ENCODE measurements around the gene MPLKIP.

The MPLKIP gene

DNA sequence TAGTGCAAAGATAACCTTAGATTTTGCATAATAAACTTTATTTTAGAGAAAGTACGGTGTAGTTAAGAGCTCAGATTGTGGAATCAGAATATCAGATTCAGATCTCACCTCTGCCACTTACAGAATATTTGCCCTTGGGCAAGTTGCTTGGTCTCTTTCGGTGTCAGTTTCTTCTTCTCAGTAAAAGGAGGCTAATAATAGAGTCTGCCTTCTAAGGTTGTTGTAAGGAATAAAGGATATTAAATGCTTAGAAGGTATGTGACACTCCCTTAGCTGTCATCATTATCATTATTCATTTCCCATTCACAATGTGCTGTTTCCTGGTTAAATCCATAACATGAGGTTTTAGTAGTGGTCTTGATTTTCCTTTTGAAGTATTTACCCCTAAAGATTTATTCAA lies 42.2 kb downstream of the MPLKIP start:
- ChIA-PET CTCF (no interaction called here), POLR2A (no interaction called here)
- TF ChIP-seq ZNF239 (tag by site-specific recombination; IDR thresholded peaks at IDR 0.05) (no peak), HOXA7 (CRISPR knock-in tag; IDR thresholded peaks at IDR 0.05; ENCODE audit: borderline replicate concordance) (no peak), EGR2 (tag by site-specific recombination; IDR thresholded peaks at IDR 0.05; ENCODE audit: low read depth) (no peak), ZNF664 (tag by site-specific recombination; IDR thresholded peaks at IDR 0.05) (no peak), ZIC2 (tag by site-specific recombination; IDR thresholded peaks at IDR 0.05) (no peak), SP7 (tag by site-specific recombination; IDR thresholded peaks at IDR 0.05) (no peak), ZNF558 (tag by site-specific recombination; IDR thresholded peaks at IDR 0.05) (no peak), TCF7L2 (IDR thresholded peaks at IDR 0.05; ENCODE audit: borderline replicate concordance, low read depth, low read length) (no peak)
- TF ChIP-seq, protein P1, sequence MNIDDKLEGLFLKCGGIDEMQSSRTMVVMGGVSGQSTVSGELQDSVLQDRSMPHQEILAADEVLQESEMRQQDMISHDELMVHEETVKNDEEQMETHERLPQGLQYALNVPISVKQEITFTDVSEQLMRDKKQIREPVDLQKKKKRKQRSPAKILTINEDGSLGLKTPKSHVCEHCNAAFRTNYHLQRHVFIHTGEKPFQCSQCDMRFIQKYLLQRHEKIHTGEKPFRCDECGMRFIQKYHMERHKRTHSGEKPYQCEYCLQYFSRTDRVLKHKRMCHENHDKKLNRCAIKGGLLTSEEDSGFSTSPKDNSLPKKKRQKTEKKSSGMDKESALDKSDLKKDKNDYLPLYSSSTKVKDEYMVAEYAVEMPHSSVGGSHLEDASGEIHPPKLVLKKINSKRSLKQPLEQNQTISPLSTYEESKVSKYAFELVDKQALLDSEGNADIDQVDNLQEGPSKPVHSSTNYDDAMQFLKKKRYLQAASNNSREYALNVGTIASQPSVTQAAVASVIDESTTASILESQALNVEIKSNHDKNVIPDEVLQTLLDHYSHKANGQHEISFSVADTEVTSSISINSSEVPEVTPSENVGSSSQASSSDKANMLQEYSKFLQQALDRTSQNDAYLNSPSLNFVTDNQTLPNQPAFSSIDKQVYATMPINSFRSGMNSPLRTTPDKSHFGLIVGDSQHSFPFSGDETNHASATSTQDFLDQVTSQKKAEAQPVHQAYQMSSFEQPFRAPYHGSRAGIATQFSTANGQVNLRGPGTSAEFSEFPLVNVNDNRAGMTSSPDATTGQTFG (tag by site-specific recombination; IDR thresholded peaks at IDR 0.05; ENCODE audit: borderline replicate concordance) = no peak
- TF ChIP-seq, protein P2, sequence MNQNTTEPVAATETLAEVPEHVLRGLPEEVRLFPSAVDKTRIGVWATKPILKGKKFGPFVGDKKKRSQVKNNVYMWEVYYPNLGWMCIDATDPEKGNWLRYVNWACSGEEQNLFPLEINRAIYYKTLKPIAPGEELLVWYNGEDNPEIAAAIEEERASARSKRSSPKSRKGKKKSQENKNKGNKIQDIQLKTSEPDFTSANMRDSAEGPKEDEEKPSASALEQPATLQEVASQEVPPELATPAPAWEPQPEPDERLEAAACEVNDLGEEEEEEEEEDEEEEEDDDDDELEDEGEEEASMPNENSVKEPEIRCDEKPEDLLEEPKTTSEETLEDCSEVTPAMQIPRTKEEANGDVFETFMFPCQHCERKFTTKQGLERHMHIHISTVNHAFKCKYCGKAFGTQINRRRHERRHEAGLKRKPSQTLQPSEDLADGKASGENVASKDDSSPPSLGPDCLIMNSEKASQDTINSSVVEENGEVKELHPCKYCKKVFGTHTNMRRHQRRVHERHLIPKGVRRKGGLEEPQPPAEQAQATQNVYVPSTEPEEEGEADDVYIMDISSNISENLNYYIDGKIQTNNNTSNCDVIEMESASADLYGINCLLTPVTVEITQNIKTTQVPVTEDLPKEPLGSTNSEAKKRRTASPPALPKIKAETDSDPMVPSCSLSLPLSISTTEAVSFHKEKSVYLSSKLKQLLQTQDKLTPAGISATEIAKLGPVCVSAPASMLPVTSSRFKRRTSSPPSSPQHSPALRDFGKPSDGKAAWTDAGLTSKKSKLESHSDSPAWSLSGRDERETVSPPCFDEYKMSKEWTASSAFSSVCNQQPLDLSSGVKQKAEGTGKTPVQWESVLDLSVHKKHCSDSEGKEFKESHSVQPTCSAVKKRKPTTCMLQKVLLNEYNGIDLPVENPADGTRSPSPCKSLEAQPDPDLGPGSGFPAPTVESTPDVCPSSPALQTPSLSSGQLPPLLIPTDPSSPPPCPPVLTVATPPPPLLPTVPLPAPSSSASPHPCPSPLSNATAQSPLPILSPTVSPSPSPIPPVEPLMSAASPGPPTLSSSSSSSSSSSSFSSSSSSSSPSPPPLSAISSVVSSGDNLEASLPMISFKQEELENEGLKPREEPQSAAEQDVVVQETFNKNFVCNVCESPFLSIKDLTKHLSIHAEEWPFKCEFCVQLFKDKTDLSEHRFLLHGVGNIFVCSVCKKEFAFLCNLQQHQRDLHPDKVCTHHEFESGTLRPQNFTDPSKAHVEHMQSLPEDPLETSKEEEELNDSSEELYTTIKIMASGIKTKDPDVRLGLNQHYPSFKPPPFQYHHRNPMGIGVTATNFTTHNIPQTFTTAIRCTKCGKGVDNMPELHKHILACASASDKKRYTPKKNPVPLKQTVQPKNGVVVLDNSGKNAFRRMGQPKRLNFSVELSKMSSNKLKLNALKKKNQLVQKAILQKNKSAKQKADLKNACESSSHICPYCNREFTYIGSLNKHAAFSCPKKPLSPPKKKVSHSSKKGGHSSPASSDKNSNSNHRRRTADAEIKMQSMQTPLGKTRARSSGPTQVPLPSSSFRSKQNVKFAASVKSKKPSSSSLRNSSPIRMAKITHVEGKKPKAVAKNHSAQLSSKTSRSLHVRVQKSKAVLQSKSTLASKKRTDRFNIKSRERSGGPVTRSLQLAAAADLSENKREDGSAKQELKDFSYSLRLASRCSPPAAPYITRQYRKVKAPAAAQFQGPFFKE (tag by site-specific recombination; IDR thresholded peaks at IDR 0.05; ENCODE audit: borderline replicate concordance) = no peak
- H3K4me3 ChIP-seq (ENCODE audit: low read depth, low read length) = no peak overlapping the region
- peaks cover 3% of the 10 kb centered on the region; the same call in 1 of the 2 replicates for H3K4me1 ChIP-seq (ENCODE audit: control insufficient read depth, insufficient read depth, low read length)
- peaks cover 43 to 56% of the 10 kb centered on the region in 2 experiments for H3K36me3 ChIP-seq (ENCODE audit: control insufficient read depth in 2 of 2, insufficient read depth in 1 of 2, low read length in 2 of 2)
- H3K9me3 ChIP-seq (ENCODE audit: control insufficient read depth, insufficient read depth, low read depth, low read length) = no peaks in the 10 kb centered on the region
- H3K27ac ChIP-seq (ENCODE audit: extremely low read depth, low read depth, low read length) = no peak overlapping the region

DNA sequence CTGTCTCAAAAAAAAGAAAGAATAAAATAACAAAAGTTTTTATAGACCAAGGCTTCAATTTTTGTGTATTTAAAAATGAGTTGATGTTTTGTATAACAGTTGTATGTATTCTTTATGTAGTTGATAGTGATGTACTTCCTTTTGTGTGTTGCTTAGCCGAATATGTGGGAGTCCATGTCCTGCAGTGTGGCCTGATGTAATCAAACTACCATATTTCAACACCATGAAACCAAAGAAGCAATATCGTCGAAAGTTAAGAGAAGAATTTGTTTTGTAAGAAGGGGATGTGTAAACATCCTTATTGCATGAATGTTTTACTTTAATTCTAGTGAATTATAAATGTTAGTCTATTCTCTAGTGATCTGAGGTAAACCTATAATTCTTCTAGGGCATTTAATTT lies 56.6 kb downstream of the MPLKIP start:
- H3K27ac ChIP-seq (ENCODE audit: extremely low read depth, low read depth, low read length) = no peak overlapping the region

More for the DNA sequence above, 56.6 kb downstream of the MPLKIP start:
- CTCF ChIA-PET = interaction anchor here (0.7 kb wide), 1 partner anchor 136 kb away, joined by 3 read pairs; no protein-coding TSS in a partner anchor
- Histone ChIP-seq H3K9me3 (ENCODE audit: control insufficient read depth, insufficient read depth, low read depth, low read length) (no peaks in the 10 kb centered on the region), H3K36me3 (ENCODE audit: control insufficient read depth in 2 of 2, insufficient read depth in 1 of 2, low read length in 2 of 2) (peaks cover 7 to 15% of the 10 kb centered on the region in 2 experiments), H3K4me1 (ENCODE audit: control insufficient read depth, insufficient read depth, low read length) (no peaks in the 10 kb centered on the region; the same call in 1 of the 2 replicates), H3K4me3 (ENCODE audit: low read depth, low read length) (no peak overlapping the region)
- TF ChIP-seq, protein P3, sequence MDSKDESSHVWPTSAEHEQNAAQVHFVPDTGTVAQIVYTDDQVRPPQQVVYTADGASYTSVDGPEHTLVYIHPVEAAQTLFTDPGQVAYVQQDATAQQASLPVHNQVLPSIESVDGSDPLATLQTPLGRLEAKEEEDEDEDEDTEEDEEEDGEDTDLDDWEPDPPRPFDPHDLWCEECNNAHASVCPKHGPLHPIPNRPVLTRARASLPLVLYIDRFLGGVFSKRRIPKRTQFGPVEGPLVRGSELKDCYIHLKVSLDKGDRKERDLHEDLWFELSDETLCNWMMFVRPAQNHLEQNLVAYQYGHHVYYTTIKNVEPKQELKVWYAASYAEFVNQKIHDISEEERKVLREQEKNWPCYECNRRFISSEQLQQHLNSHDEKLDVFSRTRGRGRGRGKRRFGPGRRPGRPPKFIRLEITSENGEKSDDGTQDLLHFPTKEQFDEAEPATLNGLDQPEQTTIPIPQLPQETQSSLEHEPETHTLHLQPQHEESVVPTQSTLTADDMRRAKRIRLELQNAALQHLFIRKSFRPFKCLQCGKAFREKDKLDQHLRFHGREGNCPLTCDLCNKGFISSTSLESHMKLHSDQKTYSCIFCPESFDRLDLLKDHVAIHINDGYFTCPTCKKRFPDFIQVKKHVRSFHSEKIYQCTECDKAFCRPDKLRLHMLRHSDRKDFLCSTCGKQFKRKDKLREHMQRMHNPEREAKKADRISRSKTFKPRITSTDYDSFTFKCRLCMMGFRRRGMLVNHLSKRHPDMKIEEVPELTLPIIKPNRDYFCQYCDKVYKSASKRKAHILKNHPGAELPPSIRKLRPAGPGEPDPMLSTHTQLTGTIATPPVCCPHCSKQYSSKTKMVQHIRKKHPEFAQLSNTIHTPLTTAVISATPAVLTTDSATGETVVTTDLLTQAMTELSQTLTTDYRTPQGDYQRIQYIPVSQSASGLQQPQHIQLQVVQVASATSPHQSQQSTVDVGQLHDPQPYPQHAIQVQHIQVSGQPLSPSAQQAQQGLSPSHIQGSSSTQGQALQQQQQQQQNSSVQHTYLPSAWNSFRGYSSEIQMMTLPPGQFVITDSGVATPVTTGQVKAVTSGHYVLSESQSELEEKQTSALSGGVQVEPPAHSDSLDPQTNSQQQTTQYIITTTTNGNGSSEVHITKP (tag by site-specific recombination; IDR thresholded peaks at IDR 0.05) = 0 out of 2 replicates have a peak, but pooled peaks have one; percentile 24
- no peak for TF ChIP-seq ZNF707 (tag by site-specific recombination; IDR thresholded peaks at IDR 0.05)
- POLR2A ChIA-PET = no interaction called here
